H9 (cell line): Measurements from ENCODE around the gene CENPB. TPM values are rescaled to one million over a fixed set of nuclear protein-coding genes. Genes with fewer than 3 reads are reported as not detected.

Experiments used
- DNase-seq: peaks from one replicate; pipeline ENCODE4 v3.0.0-alpha.2; 2017
- H2AFZ ChIP-seq: one replicate; pipeline ENCODE4 v1.6.1; 2013; ENCODE audit warnings: mild to moderate bottlenecking, low read length, control low read depth, moderate library complexity
- H2AK5ac ChIP-seq: 2 replicates; pipeline ENCODE4 v1.6.1; 2013; ENCODE audit warnings: low read length, control low read depth, mixed read lengths; ENCODE audit not compliant: insufficient read length
- H2BK120ac ChIP-seq: one replicate; pipeline ENCODE4 v1.6.1; 2013; ENCODE audit warnings: low read depth, mild to moderate bottlenecking, low read length, control low read depth, inconsistent platforms; ENCODE audit not compliant: poor library complexity, severe bottlenecking
- H2BK12ac ChIP-seq: 2 replicates; pipeline ENCODE4 v1.6.1; 2013; ENCODE audit warnings: low read length, control low read depth, mixed read lengths, low read depth; ENCODE audit not compliant: insufficient read length
- H2BK15ac ChIP-seq: 2 replicates; pipeline ENCODE4 v1.6.1; 2013; ENCODE audit warnings: low read depth, low read length, control low read depth
- H2BK20ac ChIP-seq: one replicate; pipeline ENCODE4 v1.6.1; 2013; ENCODE audit warnings: low read depth, mild to moderate bottlenecking, low read length, control low read depth, inconsistent platforms; ENCODE audit not compliant: poor library complexity, severe bottlenecking
- H2BK5ac ChIP-seq: 2 replicates; pipeline ENCODE4 v1.6.1; 2013; ENCODE audit warnings: low read length, control low read depth, mixed read lengths; ENCODE audit not compliant: insufficient read length
- H3K14ac ChIP-seq: 2 replicates; pipeline ENCODE4 v1.6.1; 2013; ENCODE audit warnings: low read length, control low read depth; ENCODE audit not compliant: insufficient read depth
- H3K18ac ChIP-seq: 2 replicates; pipeline ENCODE4 v1.6.1; 2013; ENCODE audit warnings: low read depth, mild to moderate bottlenecking, mixed read lengths, low read length, control low read depth; ENCODE audit not compliant: insufficient read length
- H3K23ac ChIP-seq: 2 replicates; pipeline ENCODE4 v1.6.1; 2013; ENCODE audit warnings: low read length, control low read depth, mixed read lengths, low read depth; ENCODE audit not compliant: insufficient read length
- H3K23me2 ChIP-seq: 2 replicates; pipeline ENCODE4 v1.6.1; 2013; ENCODE audit warnings: low read depth, mild to moderate bottlenecking, mixed read lengths, low read length, control low read depth; ENCODE audit not compliant: insufficient read length, poor library complexity, severe bottlenecking
- H3K27ac ChIP-seq: 2 replicates; pipeline ENCODE4 v1.5.1; 2013; ENCODE audit warnings: low read length, control low read depth, mixed read lengths, low read depth; ENCODE audit not compliant: insufficient read length
- H3K27me3 ChIP-seq: 2 replicates; pipeline ENCODE4 v1.6.1; 2013; ENCODE audit warnings: low read length, control low read depth, inconsistent platforms; ENCODE audit not compliant: insufficient read depth
- H3K4ac ChIP-seq: 2 replicates; pipeline ENCODE4 v1.6.1; 2013; ENCODE audit warnings: low read depth, mild to moderate bottlenecking, control low read depth, inconsistent platforms, low read length, moderate library complexity
- H3K4me1 ChIP-seq: 2 replicates; pipeline ENCODE4 v1.6.1; 2013; ENCODE audit warnings: low read length, control low read depth, inconsistent platforms; ENCODE audit not compliant: insufficient read depth
- H3K4me2 ChIP-seq: 2 replicates; pipeline ENCODE4 v1.6.1; 2013; ENCODE audit warnings: low read length, control low read depth, mixed read lengths; ENCODE audit not compliant: insufficient read length, insufficient read depth
- H3K56ac ChIP-seq: 2 replicates; pipeline ENCODE4 v1.6.1; 2013; ENCODE audit warnings: low read depth, mild to moderate bottlenecking, mixed read lengths, low read length, control low read depth; ENCODE audit not compliant: insufficient read length
- H3K79me1 ChIP-seq: 2 replicates; pipeline ENCODE4 v1.6.1; 2013; ENCODE audit warnings: low read depth, mild to moderate bottlenecking, moderate library complexity, low read length, control low read depth, inconsistent platforms; ENCODE audit not compliant: insufficient read depth, poor library complexity, severe bottlenecking
- H3K79me2 ChIP-seq: 2 replicates; pipeline ENCODE4 v1.6.1; 2013; ENCODE audit warnings: low read length, control low read depth, inconsistent platforms; ENCODE audit not compliant: insufficient read depth
- H3K9ac ChIP-seq: 2 replicates; pipeline ENCODE4 v1.6.1; 2013; ENCODE audit warnings: low read length, control low read depth, mixed read lengths; ENCODE audit not compliant: insufficient read length; ENCODE audit errors: extremely low read depth
- H3K9me3 ChIP-seq: one replicate; pipeline ENCODE4 v1.6.1; 2013; ENCODE audit warnings: low read depth, low read length, inconsistent platforms; ENCODE audit not compliant: control insufficient read depth
- H3T11ph ChIP-seq: one replicate; pipeline ENCODE4 v1.6.1; 2013; ENCODE audit warnings: mild to moderate bottlenecking, low read length, control low read depth, inconsistent platforms
- H4K20me1 ChIP-seq: one replicate; pipeline ENCODE4 v1.6.1; 2013; ENCODE audit not compliant: control insufficient read depth, insufficient read length, insufficient read depth
- H4K5ac ChIP-seq: 2 replicates; pipeline ENCODE4 v1.6.1; 2013; ENCODE audit warnings: low read depth, mild to moderate bottlenecking, mixed read lengths, low read length, control low read depth; ENCODE audit not compliant: insufficient read length
- H4K8ac ChIP-seq: replicated peaks from 2 replicates; pipeline ENCODE4 v1.6.1; 2013; ENCODE audit warnings: low read length, control low read depth, mixed read lengths, low read depth; ENCODE audit not compliant: insufficient read length
- H4K91ac ChIP-seq: 2 replicates; pipeline ENCODE4 v1.6.1; 2013; ENCODE audit warnings: low read depth, mild to moderate bottlenecking, moderate library complexity, mixed read lengths, low read length, control low read depth; ENCODE audit not compliant: insufficient read length
- H3K27ac Mint-ChIP-seq, 3 experiments: 2 replicates in 2 of 3; 3 replicates in 1 of 3; pipeline ENCODE4 v1.8.0; 2020 to 2021; ENCODE audit warnings: mixed read lengths in 3 of 3, mild to moderate bottlenecking in 1 of 3, moderate library complexity in 1 of 3
- H3K27me3 Mint-ChIP-seq: 2 replicates; pipeline ENCODE4 v1.8.0; 2021; ENCODE audit warnings: low read depth, mild to moderate bottlenecking, moderate library complexity, mixed read lengths
- H3K36me3 Mint-ChIP-seq, 3 experiments: 2 replicates in 2 of 3; 3 replicates in 1 of 3; pipeline ENCODE4 v1.8.0; 2020 to 2021; ENCODE audit warnings: low read depth in 3 of 3, mixed read lengths in 3 of 3; ENCODE audit not compliant: insufficient read depth in 1 of 3
- H3K4me1 Mint-ChIP-seq, 2 experiments: 2 replicates each; pipeline ENCODE4 v1.8.0; 2020; ENCODE audit warnings: mixed read lengths in 2 of 2
- H3K4me3 Mint-ChIP-seq, 2 experiments: 2 replicates in 1 of 2; 3 replicates in 1 of 2; pipeline ENCODE4 v1.8.0; 2020 to 2021; ENCODE audit warnings: mild to moderate bottlenecking in 2 of 2, mixed read lengths in 2 of 2, moderate library complexity in 1 of 2
- H3K9me3 Mint-ChIP-seq, 2 experiments: 2 replicates in 1 of 2; 3 replicates in 1 of 2; pipeline ENCODE4 v1.8.0; 2020; ENCODE audit warnings: mild to moderate bottlenecking in 2 of 2, mixed read lengths in 2 of 2, moderate library complexity in 1 of 2
- WGBS: extraction: QIAGEN DNeasy Blood & Tissue Kit; methylation state at CpG from one replicate; pipeline ENCODE4 v1.1.7; 2013; ENCODE audit warnings: missing lambda C conversion rate, low lambda C conversion rate, mixed read lengths; ENCODE audit not compliant: insufficient read length; ENCODE audit errors: extremely low coverage; 5-methylcytosine and 5-hydroxymethylcytosine counted together
- total RNA-seq: library from RNA; stranded (reverse); gene quantifications from 2 replicates; pipeline ENCODE4 v1.2.1, GENCODE V29; 2021
- TF ChIP-seq, protein P1 (sequence below): fragments of 200-600 bp; sonication (generic); conservative IDR thresholded peaks from 3 replicates; pipeline ENCODE4 v1.8.0; 2021; ENCODE audit warnings: antibody characterized with exemption, mild to moderate bottlenecking

The CENPB gene
- total RNA-seq, 1 experiment from 2014 or later, result 63.1 TPM

- H2AK5ac ChIP-seq, result no peak overlapping the region
- H2BK20ac ChIP-seq, result no peak overlapping the region
- H3T11ph ChIP-seq, result no peak overlapping the region
- no peak overlapping the region for H2BK15ac ChIP-seq
- no peak overlapping the region for H4K8ac ChIP-seq
- H3K4me3 Mint-ChIP-seq, result peak overlapping the region; percentile 91 to 97
- no peak overlapping the region for H4K91ac ChIP-seq
- H3K4me1 ChIP-seq, result no peaks in the 10 kb centered on the region
- no peaks in the 10 kb centered on the region for H3K79me2 ChIP-seq
- no peaks in the 10 kb centered on the region; a peak in 1 of 5 replicates for H3K9me3 Mint-ChIP-seq
- H3K27ac ChIP-seq, result no peak overlapping the region
- peaks cover 14% of the 10 kb centered on the region for H3K27me3 Mint-ChIP-seq
- H2AFZ ChIP-seq, result no peak overlapping the region
- H2BK12ac ChIP-seq, result no peak overlapping the region
- no peak overlapping the region for H2BK120ac ChIP-seq
- H3K23me2 ChIP-seq, result peaks cover 20% of the 10 kb centered on the region
- no peak overlapping the region for H3K9ac ChIP-seq
- no peaks in the 10 kb centered on the region for H3K9me3 ChIP-seq
- no peak overlapping the region for H3K4ac ChIP-seq
- no peak overlapping the region for H3K14ac ChIP-seq
- no peak overlapping the region for H3K27ac Mint-ChIP-seq
- no CpG with 5 or more reads among the region's 9 CpGs for WGBS
- no peaks in the 10 kb centered on the region for H4K20me1 ChIP-seq
- H3K36me3 Mint-ChIP-seq, result peaks cover 3 to 7% (median 5%) of the 10 kb centered on the region in 3 experiments; a peak in 5 of 7 replicates
- DNase-seq, result no peak
- no peaks in the 10 kb centered on the region for H3K79me1 ChIP-seq
- H2BK5ac ChIP-seq, result no peak overlapping the region
- TF ChIP-seq, protein P1, sequence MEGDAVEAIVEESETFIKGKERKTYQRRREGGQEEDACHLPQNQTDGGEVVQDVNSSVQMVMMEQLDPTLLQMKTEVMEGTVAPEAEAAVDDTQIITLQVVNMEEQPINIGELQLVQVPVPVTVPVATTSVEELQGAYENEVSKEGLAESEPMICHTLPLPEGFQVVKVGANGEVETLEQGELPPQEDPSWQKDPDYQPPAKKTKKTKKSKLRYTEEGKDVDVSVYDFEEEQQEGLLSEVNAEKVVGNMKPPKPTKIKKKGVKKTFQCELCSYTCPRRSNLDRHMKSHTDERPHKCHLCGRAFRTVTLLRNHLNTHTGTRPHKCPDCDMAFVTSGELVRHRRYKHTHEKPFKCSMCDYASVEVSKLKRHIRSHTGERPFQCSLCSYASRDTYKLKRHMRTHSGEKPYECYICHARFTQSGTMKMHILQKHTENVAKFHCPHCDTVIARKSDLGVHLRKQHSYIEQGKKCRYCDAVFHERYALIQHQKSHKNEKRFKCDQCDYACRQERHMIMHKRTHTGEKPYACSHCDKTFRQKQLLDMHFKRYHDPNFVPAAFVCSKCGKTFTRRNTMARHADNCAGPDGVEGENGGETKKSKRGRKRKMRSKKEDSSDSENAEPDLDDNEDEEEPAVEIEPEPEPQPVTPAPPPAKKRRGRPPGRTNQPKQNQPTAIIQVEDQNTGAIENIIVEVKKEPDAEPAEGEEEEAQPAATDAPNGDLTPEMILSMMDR, result no peak
- H3K23ac ChIP-seq, result no peak overlapping the region
- H4K5ac ChIP-seq, result no peak overlapping the region
- H3K27me3 ChIP-seq, result no peaks in the 10 kb centered on the region
- no peak overlapping the region for H3K56ac ChIP-seq
- H3K18ac ChIP-seq, result no peak overlapping the region
- peaks cover 16 to 18% of the 10 kb centered on the region in 2 experiments for H3K4me1 Mint-ChIP-seq
- peak overlapping the region; percentile 85 for H3K4me2 ChIP-seq
These were observed 20.0 kb downstream of the CENPB start for GRCh38 chr20:3766422-3767109.
